ENCODE measurements around the gene SMIM11.
"Not testable (repeated sequence)": the region's sequence is repeated elsewhere in the genome, so short reads cannot be mapped to it uniquely, and the experiment has no call there.

Gene SMIM11

DNA sequence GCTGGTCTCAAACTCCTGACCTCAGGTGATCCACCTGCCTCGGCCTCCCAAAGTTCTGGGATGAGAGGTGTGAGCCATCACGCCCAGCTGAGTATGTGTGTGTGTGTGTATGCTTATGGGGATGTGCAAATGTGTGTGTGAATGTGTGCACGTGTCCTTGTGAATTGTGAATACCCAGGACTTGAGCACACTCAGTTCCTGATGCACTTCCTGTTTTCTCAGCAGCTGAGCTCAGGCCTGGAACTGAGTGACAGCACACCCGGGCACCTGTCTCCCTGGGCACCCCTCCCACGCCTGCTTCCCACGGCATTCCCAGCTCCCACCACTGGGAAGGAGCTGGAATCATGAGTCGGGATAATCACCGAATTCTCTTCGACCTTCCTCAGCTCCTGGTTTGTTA, 32.0 kb downstream of the SMIM11 start:
- not testable (repeated sequence) for H3K4me3 Mint-ChIP-seq; DNase-seq (ENCODE audit: low spot score); H3K9me3 Mint-ChIP-seq; H3K27me3 Mint-ChIP-seq (ENCODE audit: low read depth); H3K36me3 Mint-ChIP-seq (ENCODE audit: low read depth); H3K27ac Mint-ChIP-seq; H3K4me1 Mint-ChIP-seq (ENCODE audit: low read depth)

DNA sequence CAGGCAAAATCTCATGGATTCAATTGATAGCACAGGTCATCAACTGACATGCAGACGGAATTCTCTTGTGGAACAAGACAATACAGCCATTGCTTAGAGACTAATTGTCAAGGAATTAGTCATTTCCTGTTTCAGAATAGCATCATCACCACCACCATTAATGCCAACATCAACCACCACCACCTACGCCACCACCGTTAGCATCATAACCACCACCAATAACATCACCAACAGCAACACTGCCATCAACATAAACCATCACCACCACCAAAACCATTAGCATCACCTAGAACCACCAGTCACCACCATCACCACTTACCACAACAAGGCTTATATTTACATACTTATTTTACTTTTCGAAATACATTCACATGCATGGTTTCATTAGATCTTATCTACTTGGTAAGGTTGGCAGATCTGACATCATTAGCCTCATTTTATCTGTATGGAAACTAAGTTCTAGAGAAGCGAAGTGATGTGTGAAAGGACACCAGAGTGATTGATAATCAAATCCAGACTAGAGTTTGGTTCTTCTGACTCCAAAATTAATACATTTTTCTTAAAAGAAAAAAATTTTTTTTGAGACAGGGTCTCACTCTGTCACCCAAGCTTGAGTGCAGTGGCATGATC, 42.3 kb downstream of the SMIM11 start:
- H3K4me1 Mint-ChIP-seq (ENCODE audit: low read depth); H3K36me3 Mint-ChIP-seq (ENCODE audit: low read depth); H3K9me3 Mint-ChIP-seq; H3K27ac Mint-ChIP-seq; H3K27me3 Mint-ChIP-seq (ENCODE audit: low read depth); DNase-seq (ENCODE audit: low spot score); H3K4me3 Mint-ChIP-seq: not testable (repeated sequence)

DNA sequence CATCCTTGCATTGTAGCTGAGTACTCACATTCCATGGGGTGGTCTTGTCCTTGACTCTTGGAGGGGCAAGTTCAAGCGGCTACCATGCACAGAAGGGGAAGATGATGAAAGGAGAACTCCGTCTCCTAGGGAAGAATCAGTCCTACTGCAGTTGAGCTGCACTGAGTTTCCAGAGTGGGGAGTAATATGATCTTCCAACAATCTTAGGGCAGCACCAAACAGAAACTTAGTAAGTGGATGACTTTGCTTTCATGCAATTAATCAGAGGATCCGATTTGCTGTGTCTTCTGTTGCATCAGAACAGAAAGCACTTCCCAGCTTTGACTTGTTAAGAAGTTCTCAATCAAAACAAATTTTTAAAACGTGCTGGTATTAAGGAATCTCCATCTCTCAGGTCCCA, 48.5 kb downstream of the SMIM11 start, which contains the start of gene SMIM34:
SMIM34 (minus strand) TSS at position 147 of the 400 bp plus-strand sequence; CDS start at position 35, 112 bp downstream.
- DNase-seq (ENCODE audit: low spot score); H3K27ac Mint-ChIP-seq; H3K9me3 Mint-ChIP-seq; H3K27me3 Mint-ChIP-seq (ENCODE audit: low read depth); H3K4me1 Mint-ChIP-seq (ENCODE audit: low read depth); H3K36me3 Mint-ChIP-seq (ENCODE audit: low read depth); H3K4me3 Mint-ChIP-seq: not testable (repeated sequence)

GRCh38 chr21:34427339-34427738, 52.0 kb downstream of the SMIM11 start:
- H3K36me3 Mint-ChIP-seq (ENCODE audit: low read depth); H3K27ac Mint-ChIP-seq: not testable (repeated sequence)

GRCh38 chr21:34428441-34428840, 53.1 kb downstream of the SMIM11 start:
- H3K27ac Mint-ChIP-seq; H3K36me3 Mint-ChIP-seq (ENCODE audit: low read depth); DNase-seq (ENCODE audit: low spot score); H3K9me3 Mint-ChIP-seq; H3K4me1 Mint-ChIP-seq (ENCODE audit: low read depth); H3K4me3 Mint-ChIP-seq; H3K27me3 Mint-ChIP-seq (ENCODE audit: low read depth): not testable (repeated sequence)

More at GRCh38 chr21:34427339-34427738, 52.0 kb downstream of the SMIM11 start:
- not testable (repeated sequence) for H3K4me3 Mint-ChIP-seq; H3K27me3 Mint-ChIP-seq (ENCODE audit: low read depth); H3K4me1 Mint-ChIP-seq (ENCODE audit: low read depth); H3K9me3 Mint-ChIP-seq; DNase-seq (ENCODE audit: low spot score)

DNA sequence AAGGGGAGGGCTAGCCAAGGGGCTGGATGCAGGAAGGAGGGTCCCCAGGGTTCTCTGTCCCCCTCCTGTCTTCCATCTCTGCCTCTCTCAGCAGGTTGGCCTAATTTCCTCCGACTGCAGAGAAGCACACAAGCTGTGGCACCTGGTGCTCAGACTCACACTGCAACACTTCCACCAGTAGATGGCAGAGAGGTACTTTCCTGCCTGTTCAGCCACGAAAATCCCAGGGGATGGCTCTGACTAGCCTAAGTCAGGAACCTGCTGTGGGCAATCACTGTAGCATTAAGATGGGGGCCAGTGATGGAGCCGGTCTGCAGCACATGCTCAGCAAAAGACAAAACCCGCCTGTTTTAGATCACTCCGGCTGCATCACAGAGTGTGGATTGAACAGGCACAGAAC, 54.4 kb downstream of the SMIM11 start:
- H3K36me3 Mint-ChIP-seq (ENCODE audit: low read depth); DNase-seq (ENCODE audit: low spot score); H3K4me3 Mint-ChIP-seq; H3K9me3 Mint-ChIP-seq; H3K27ac Mint-ChIP-seq; H3K4me1 Mint-ChIP-seq (ENCODE audit: low read depth); H3K27me3 Mint-ChIP-seq (ENCODE audit: low read depth): not testable (repeated sequence)

Data from T-helper 2 cell treated with Interferon-gamma antibody and Interleukin-4, amounts not matched to agents 5 μg/mL and 100 μg/mL, for 36 hours (primary cell).